Fibroblast of gingiva (primary cell): ENCODE measurements around the gene AURKAIP1.
"Not testable (repeated sequence)": the region's sequence is repeated elsewhere in the genome, so short reads cannot be mapped to it uniquely, and the experiment has no call there.

Source experiments
- DNase-seq: peaks from one replicate; pipeline ENCODE4 v3.0.0-alpha.2; 2011; ENCODE audit warnings: low read depth

The AURKAIP1 gene

DNA sequence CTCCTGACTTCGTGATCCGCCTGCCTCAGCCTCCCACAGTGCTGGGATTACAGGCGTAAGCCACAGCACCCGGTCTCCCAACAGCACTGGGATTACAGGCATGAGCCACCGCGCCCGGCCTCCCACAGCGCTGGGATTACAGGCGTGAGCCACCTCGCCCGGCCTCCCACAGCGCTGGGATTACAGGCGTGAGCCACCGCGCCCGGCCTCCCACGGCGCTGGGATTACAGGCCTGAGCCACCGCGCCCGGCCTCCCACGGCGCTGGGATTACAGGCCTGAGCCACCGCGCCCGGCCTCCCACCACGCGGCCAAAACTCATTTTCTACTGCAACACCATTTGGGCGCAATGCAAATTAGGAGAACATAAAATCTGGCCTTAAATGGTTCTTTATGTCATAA lies 10.3 kb upstream of the AURKAIP1 start:
- not testable (repeated sequence) for DNase-seq

DNA sequence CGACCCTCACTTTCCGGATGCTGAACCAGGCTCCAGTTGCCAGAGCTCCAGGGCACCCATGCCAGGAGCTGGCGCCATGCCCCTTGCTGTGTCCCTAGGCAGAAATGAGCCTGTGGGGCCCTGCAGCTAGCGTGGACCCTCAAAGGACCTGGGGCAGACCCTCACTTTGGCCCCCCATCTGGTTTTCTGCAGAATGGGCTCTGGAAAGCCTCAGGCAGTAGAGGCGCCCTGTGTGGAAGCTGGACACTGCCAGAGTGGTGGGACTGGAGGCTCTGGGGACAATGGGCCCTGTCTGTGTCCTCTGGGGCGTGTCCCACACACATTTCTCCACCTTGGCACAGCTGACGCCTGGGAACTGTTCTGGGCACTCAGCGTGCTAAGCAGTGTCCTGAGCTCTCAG lies 6.3 kb upstream of the AURKAIP1 start:
- no peak for DNase-seq

DNA sequence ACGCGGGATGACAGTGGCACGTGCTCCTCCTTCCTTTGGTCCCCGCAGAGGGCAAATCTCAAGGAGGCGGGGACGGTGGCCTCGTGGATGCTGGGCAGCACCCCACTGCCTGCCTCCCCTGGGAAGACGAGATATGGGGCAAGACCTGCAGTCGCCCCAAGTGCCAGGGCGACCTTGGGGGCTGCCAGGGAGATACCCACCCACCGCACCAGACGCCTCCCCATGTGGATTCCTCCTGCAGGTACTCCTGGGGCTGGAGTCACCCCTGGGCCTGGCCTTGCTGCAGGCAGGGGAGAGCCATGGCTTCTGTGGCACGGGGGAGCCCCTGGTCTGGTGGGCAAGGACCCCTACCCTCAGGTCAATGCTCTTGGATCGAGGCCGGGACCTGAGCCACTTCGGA lies 5.9 kb upstream of the AURKAIP1 start:
- DNase-seq, result no peak

DNA sequence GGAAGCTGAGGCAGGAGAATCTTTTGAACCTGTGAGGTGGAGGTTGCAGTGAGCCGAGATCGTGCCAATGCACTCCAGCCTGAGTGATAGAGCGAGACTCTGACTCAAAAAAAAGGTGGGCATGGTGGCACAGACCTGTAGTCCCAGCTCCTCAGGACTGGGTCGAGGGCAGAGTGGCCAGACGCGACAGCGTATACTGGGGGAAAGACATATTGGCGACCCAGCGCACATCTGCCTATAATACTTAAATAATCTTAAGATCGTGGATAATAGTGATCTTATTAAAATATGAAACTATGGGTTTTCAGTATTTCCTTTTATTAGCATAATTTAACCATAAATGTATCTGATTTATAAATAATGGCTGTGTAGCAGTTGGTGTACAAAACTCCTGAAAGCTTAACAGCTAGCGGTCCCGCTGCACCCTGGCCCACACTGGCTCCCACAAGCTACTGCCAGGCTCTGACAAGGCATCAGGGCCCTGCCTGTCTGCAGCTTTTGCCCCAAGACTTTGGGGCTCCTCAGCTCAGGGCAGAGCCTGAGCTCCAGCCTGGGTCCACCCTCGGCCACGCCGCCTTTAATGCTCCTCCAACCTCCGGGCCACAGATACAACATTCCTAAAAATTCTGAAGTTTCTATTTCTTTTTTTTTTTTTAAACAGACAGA lies 2.7 kb upstream of the AURKAIP1 start:
- no peak for DNase-seq

DNA sequence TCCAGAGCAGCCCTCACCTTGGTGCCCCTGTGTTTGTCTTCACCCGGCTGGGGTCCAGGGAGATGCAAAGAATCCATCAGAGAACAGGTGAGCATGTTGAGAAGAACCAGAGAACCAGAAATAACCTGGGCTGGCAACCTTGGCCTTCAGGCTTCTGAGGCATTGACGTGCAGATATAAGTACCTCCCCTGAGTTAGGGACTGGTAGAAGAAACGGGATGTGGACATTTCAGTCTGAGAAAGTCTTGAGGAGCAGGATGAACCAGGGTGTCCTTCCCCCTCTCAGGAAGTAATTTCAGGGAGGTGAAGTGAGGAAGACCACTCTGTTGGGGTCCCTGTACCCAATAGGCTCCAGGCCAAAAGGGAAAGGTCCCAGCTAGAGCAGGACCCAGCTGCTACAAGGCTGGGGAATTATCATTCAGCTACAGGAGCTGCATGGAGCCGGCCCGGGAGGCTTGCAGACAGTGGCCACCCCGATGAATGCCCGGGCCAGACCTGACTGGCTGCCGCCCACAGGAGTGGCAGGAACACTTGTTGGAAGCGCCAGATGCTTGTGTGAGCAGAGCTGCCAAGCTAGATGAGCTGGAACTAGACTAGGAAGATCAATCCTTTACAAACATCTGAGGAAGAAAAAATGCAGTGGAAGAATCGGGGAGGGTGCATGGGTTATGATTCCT lies 1.7 kb upstream of the AURKAIP1 start:
- no peak for DNase-seq

DNA sequence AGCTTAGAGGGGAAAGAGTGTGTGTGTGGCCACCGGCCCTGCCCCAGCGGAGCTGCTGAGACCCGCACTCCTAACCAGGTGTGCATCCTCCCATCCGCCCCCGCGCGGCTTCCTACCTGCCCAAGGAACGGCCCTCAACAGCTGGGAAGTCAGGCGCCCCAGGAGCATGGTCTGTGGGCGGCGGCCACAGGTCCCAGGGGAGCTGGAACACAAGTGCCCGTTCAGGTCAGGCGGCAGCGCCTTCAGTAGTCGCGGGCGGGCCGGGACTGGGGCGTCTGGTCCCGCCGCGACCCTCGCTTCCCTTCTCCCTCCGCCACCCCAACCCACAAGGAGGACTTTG lies 448 bp downstream of the AURKAIP1 start:
- DNase-seq, result no peak

DNA sequence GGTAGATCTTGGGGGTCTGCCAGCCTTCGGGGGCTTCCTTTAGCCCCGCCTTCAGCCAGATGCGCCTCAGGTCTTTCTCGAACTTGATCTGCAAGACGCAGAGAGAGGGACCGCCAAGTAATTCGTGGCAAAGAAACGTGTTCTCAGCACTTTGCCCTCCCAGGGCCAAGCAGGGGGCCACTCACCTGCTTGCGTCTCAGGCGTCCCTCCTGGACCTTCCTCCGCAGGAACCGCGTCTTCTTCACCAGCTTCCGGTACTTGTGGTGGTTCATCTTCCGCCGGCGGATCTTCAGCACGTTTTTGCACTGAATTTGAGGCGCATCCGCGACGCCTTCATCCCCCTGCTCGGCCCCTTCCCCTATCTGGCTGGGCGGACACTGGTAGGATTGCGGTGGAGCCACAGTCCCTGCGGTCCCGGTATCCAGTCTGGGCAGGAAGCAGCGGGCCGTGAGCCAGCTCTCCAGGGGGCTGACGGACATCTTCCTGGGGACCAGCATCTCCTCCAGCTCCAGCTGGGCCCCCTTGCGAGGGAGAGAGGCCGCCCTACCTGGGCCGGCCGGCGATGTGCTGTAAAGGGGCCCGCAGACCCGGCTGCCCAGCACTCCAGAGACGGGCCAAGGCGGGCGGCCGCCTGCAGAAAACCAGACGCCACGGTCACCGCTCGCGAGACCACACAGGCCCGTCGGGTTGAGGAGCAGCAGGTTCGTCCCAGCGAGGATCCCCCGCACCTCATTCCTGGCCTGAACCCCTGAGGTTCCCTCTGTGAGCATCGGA lies 1.0 kb downstream of the AURKAIP1 start:
- DNase-seq, result no peak

DNA sequence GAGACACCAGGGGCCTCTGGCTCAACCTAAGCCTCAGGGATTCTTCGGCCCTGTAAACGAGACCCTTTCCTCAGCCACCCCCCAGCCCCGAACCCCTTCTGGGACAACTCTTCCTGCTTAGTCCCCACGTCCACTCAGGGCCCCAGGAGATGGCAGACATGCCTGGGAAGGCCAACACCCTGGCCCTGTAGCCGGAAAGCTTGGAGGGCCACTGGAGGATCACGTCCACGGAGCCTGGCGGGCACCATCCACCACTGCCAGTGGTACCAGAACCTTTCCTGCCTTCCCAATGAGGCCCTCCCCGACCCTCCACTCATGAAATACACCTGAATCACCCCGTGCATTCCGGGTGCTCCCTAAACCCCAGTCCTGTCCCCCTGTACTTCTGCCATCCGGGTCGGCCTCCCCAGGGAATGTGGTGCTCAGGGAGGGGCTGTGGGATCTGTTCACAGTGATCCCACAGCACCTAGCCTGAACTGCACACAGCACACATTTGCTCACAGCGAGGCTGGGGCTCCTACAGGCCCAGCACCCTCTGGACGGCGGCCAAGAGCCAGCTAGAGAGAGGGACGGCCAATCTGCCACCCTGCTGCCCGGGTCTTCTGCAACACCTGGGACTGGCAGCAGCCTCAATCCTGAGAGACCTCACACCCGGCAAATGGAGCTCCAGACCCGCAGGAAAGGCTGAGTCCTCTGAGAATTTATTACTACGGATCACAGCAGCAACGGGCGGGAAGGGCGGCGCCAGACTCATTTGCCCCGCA lies 1.8 kb downstream of the AURKAIP1 start:
- DNase-seq, result no peak

DNA sequence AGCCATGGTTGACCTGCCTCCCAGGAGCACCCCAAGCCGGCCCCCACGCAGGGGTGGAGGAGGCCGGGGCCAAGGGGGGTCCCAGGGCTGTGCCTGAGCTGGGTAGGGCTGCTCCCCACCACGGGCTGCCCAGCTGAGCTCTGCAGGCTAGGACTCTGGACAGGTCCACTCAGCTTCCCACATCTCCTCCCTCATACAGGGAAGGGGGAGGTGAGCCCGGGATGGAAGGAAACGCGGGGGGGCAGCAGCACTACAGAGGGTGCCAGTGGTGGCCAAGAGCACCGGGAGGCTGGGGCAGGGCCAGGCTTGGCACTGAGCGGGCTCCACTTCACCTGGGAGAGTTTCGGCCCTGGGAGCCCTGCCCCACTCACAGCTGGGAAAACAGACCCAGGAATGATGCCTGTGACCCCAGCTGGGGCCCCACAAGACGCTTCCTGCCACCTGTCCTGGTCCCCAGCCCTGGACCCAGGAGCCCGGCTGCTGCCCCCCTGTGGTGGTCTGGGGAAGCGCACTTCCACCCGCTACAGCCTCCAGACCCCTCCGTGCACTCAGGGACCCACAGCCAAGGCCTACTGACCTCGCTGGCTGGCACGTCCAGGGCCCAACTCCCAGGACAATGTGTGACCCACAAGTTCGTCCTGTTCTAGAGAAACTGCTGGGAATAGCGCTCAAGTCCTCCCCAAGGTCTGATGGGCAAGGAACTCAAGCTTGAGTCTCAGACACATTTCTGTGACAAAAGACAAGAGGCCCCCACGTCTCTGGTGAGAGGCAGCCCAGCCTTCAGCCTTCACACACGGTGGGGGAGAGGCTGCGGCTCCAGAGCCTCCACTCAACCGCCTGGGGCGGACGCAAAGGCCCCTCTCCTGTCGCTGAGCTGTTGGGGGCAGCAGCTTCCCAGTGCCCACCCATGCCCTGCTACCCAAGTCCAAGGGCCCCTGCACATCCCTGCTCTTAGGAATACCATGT lies 3.0 kb downstream of the AURKAIP1 start:
- no peak for DNase-seq

DNA sequence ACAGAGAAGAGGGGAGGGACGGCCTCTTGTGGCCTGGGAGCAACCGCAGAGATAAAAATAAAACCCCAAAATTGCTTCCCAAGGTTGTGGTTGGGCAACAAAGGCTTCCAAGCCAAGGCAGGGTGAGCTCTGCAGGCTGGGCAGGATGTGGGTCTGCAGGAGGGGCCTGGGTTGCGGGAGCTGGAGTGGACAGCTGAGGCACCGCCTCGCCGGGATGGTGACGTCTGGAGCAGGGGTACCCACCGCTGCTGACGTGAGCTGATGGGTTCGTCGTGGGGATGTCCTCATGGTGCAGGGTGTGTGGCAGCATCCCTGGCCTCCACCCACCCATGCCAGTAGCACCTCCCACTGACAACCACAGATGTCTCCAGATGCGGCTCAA lies 3.7 kb downstream of the AURKAIP1 start:
- DNase-seq, result peak; percentile 32

DNA sequence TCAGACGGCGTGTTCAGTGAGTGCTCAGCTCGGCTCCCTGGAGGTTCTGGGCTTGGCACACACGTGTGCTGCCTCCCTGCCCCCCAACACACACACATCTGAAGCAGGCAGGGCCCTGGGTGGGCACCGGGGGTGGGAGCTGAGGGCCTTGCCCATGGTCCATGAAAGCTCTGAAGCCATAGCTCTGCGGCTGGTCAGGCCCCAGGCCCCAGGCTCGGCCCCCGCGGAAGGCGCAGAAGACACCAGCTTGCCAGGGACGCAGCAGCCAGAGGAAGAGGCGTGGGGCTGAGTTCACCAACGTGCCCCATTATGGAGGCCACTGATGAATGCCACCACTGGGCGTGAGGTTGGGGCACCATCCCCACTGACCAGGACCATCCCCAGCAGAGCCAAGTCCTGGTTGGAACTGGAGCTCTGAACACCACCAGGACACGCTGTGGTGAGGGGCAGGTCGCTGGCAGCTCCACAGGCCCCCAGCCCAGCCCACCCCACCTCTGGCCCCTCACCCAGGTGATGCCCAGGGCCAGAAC lies 4.2 kb downstream of the AURKAIP1 start:
- no peak for DNase-seq

DNA sequence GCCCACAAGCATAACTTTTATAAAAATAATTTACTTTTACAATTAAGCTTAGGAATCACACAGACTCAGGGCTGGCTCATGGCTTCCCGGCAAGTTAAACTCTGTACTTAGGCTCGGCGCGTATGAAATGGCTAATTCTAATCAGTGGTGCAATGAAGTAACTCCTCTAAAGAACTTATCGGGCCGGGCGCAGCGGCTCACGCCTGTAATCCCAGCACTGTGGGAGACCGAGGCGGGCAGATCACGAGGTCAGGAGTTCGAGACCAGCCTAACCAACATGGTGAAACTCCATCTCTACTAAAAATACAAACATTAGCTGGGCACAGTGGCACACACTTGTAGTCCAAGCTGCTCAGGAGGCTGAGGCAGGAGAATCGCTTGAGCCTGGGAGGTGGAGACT lies 4.9 kb downstream of the AURKAIP1 start:
- DNase-seq, result not testable (repeated sequence)

DNA sequence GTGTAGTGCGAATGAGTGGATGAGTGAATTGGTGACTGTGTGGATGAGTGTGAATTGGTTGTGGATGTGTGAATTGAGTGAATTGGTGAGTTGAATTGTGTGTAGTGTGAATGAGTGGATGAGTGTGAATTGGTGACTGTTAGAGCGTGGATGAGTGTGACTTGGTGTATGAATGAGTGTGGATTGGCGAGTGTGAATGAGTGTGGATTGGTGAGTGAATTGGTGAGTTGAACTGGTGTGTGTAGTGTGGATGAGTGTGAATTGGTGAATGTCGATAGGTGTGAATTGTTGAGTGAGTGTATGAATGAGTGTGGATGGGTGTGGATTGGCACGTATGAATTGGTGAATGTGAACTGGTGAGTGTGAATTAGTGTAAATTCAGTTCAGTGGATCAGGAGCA lies 7.7 kb downstream of the AURKAIP1 start:
- no peak for DNase-seq

DNA sequence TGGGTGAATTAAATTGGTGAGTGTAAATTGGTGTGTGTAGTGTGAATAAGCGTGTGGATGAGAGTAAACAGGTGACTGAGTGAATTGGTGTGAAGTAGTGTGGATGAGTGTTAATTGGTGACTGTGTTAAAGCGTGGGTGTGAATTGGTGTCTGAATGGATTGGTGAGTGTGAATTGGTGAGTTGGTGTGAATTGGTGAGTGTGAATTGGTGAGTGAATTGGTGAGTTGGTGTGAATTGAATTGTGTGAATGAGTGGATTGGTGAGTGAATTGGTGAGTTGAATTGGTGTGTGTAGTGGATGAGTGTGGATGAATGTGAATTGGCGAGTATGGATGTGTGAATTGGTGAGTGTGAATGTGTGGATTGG lies 8.3 kb downstream of the AURKAIP1 start:
- no peak for DNase-seq

DNA sequence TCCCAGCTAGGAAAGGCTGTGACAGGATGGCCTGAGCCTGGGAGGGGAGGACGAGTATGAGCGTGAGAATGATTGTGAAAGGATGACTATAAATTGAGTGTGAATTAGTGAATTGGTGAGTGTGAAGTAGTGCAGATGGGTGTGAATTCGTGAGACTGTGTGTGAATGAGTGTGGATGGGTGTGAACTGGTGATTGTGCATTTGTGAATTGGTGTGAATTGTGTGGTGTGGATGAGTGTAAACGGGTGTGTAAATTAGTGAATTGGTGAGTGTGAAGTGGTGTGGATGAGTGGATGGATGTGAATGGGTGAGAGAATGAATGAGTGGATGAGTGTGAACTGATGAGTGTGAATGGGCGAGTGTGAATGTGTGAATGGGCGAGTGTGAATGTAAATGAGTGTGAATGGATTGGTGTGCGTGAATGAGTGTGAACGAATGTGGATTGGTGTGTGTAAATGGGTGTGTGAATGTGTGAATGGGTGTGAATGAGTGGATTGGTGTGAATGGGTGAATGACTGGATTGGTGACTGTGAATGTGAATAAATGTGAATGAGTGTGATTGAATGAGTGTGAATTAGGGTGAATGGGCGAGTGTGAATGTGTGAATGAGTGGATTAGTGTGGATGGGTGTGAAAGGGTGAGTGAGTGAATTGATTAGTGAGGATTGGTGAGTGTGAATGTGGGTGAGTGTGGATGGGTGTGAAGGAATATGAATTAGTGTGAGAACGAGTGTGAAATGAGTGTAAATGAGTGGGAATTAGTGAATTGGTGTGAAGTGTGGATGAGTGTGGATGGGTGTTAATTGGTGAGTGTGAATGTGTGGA lies 8.9 kb downstream of the AURKAIP1 start:
- no peak for DNase-seq

DNA sequence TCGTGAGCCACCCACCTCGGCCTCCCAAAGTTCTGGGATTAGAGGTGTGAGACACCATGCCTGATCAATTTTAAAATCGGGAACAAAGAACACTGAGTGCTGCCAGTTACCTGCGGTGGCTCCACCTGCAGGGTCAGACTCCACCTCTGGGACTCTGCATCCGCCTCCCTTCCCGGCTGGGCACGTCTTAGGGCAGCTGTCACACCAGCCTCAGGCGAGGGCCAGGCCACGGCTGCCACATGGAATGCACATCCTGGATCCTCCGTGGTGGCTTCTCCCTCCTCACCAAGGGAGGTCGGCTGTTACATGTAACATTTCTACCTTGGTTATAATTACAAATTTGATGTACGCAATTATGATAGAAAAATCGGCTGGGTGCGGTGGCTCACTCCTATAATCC lies 10.7 kb downstream of the AURKAIP1 start:
- DNase-seq, result no peak

DNA sequence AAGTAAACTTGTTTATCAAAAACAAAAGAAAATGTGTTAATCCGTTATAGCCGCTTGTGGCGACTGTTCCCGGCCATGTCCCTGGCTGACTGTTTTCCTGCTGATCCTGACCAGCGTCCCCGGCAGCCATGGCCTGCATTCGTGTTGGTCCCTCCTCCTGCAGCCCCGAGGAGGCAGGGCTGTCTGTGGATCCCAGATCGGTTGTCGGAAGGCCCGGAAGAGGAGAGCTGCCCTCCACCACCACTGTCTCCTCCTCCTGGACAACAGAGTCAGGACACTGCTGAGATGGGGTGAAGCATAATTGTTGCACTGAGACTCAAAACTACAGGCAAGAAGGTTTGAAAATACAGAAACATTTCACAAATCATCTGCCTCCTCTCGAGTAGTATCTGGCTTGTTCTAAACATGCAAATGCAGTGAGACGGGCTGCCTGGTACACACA lies 13.0 kb downstream of the AURKAIP1 start:
- DNase-seq, result peak; percentile 88

DNA sequence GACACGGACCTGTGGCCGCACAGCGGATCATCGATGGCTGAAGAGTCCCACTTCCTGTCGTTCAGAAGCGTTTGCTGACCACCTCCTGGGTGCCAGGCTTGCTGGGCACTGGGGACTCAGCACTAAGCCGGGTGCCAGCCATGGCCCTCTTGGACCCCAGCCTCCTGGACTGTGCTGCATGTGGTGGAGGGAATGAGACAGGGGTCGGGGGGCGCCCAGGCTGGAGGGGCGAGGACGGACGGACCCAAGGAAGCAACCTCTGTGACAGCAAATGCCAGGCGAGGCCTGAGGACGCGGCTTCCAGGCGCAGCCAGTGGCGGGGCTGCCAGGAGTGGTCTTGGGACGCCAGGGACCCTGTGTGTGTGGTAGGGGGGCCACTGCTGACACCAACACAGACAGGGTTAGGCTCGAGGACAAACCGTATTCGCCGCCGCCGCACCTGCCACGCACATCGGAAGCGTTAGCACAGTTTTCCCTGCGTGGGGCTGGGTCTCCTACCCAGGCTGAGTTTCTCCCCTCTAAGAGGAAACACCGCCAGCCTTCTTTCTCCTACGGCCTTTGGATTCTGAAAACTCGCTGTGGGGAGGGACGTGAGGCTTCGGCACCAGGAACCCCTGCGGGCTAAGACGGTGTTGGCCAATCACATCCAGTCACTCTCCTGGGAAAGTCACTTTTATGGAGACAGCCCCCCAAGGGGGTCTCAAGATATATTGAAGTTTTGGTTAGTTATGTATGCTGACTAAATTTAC lies 13.6 kb downstream of the AURKAIP1 start:
- DNase-seq, result no peak

DNA sequence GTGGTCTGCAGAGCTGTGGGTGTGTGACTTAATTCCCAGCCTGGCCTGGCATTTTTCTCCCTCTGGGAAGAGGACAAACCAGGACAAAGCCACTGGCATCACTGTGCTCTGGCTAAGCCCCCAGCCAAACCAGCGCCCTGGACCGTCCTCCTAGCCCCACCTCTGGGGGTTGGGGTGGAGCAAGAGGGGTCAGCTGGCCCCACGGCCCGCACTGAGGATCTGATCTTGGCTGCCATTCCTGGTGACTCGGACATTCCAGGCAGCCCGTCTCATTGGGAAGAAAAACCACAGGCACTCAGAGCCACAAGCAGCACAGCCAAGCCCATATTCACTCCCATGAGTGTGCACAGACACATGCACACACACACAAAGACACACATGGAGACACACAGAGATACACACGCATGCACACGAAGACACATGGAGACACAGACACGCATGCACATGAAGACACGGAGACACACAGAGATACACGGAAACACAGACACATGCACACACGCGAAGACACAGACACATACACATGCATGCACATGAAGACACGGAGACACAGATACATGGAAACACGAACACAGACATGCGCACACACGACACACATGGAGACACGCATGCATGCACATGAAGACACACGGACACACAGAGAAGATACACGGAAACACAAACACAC lies 14.4 kb downstream of the AURKAIP1 start:
- DNase-seq, result peak; percentile 95
